Gastroesophageal sphincter (tissue), 3 donors: ENCODE measurements around the gene TYRO3.

ENCODE experiments used
- EP300 ChIP-seq: sonication (generic); formaldehyde crosslinking; IDR thresholded peaks from one replicate; pipeline ENCODE4 v1.6.1; 2017; ENCODE audit warnings: antibody characterized with exemption, mild to moderate bottlenecking
- POLR2A ChIP-seq, 2 donors: fragments of 450-650 bp; IDR thresholded peaks; one replicate each; pipeline ENCODE4 v1.6.1; 2017; ENCODE audit warnings: antibody characterized with exemption in 2 of 2, mild to moderate bottlenecking in 2 of 2, moderate library complexity in 1 of 2
- TF ChIP-seq, protein P1 (sequence below), 4 experiments: fragments of 200-600 bp in 2 of 4; fragments of 450-650 bp in 2 of 4; sonication (generic) in 1 of 4; IDR thresholded peaks; one replicate each; pipeline ENCODE4 v1.5.1; 2017 to 2019; ENCODE audit warnings: antibody characterized with exemption in 4 of 4, mild to moderate bottlenecking in 2 of 4, moderate library complexity in 2 of 4

DNA sequence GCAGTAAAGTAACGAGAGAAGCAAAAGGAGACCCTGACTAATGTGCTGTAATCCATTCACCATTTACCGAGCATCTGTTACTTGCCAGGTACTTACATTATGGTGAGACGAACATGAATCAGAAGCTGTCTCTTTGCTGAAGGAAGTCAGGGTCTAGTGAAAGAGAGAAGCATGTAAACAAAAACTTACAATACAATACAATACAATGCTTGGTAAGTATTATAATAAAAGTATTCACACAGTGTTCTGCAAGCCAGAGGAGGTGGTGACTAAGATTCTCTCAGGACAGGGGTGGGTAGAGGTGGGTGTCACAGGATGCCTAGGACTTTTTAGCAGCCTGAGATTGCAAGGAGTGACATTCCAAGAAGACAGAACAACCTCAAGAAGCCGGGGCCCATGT is 51.0 kb downstream of the TYRO3 start:
- TF ChIP-seq, protein P1, sequence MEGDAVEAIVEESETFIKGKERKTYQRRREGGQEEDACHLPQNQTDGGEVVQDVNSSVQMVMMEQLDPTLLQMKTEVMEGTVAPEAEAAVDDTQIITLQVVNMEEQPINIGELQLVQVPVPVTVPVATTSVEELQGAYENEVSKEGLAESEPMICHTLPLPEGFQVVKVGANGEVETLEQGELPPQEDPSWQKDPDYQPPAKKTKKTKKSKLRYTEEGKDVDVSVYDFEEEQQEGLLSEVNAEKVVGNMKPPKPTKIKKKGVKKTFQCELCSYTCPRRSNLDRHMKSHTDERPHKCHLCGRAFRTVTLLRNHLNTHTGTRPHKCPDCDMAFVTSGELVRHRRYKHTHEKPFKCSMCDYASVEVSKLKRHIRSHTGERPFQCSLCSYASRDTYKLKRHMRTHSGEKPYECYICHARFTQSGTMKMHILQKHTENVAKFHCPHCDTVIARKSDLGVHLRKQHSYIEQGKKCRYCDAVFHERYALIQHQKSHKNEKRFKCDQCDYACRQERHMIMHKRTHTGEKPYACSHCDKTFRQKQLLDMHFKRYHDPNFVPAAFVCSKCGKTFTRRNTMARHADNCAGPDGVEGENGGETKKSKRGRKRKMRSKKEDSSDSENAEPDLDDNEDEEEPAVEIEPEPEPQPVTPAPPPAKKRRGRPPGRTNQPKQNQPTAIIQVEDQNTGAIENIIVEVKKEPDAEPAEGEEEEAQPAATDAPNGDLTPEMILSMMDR (IDR thresholded peaks at IDR 0.05): no peak
- TF ChIP-seq POLR2A (IDR thresholded peaks at IDR 0.05) (no peak), EP300 (no peak)
